Muscle of leg (tissue), 16 donors: ENCODE measurements around the gene TMEM119. TPM values are rescaled to one million over a fixed set of nuclear protein-coding genes. Genes with fewer than 3 reads are reported as not detected.

Source experiments
- DNase-seq: peaks from one replicate; pipeline ENCODE4 v3.0.0; 2013
- H3K27ac ChIP-seq: one replicate; pipeline ENCODE4 v1.5.1; 2013; ENCODE audit warnings: mild to moderate bottlenecking, low read length, control low read depth
- H3K27me3 ChIP-seq: one replicate; pipeline ENCODE4 v1.6.1; 2013; ENCODE audit warnings: low read length; ENCODE audit not compliant: control insufficient read depth, insufficient read depth
- H3K36me3 ChIP-seq: one replicate; pipeline ENCODE4 v1.6.1; 2013; ENCODE audit warnings: low read length; ENCODE audit not compliant: control insufficient read depth, insufficient read depth
- H3K4me1 ChIP-seq: one replicate; pipeline ENCODE4 v1.6.1; 2013; ENCODE audit warnings: low read length; ENCODE audit not compliant: control insufficient read depth, insufficient read depth
- H3K4me3 ChIP-seq: one replicate; pipeline ENCODE4 v1.5.1; 2013; ENCODE audit warnings: low read length, control low read depth
- H3K9me3 ChIP-seq: replicated peaks from 2 replicates; pipeline ENCODE4 v1.6.1; 2013; ENCODE audit warnings: low read depth, low read length; ENCODE audit not compliant: control insufficient read depth
- WGBS: methylation state at CpG from one replicate; pipeline ENCODE4 v1.1.5; 2013; ENCODE audit warnings: missing lambda C conversion rate; ENCODE audit not compliant: insufficient coverage; 5-methylcytosine and 5-hydroxymethylcytosine counted together
- long read RNA-seq, 11 donors: transcript quantifications; one replicate each; lab custom pipeline, GENCODE V29; 2026
- polyA plus RNA-seq, 8 donors: library from polyadenylated mRNA; unstranded; fragments of 120-200 nt; gene quantifications; one replicate each; pipeline versions ENCODE4 v1.2.1 to v1.2.3, GENCODE V29; 2013; ENCODE audit warnings: inconsistent platforms in 1 of 8, low replicate concordance in 1 of 8; ENCODE audit not compliant: insufficient read length in 8 of 8, insufficient read depth in 1 of 8
- total RNA-seq: library from RNA; stranded (reverse); fragments of 120-200 nt; gene quantifications from one replicate; pipeline ENCODE4 v1.2.4, GENCODE V29; 2013

TMEM119 gene
- total RNA-seq: 50.8 TPM
- polyA plus RNA-seq: 10 to 100 TPM; 25.2 to 68.7 (median 41.6) TPM
- long read RNA-seq, donor 1, partial matches to known transcripts: 0 of 2 reads
- long read RNA-seq, donor 1, other reads (novel, unspliced or antisense): 0 of 2 reads
- long read RNA-seq, donor 2, partial matches to known transcripts: 0 of 4 reads
- long read RNA-seq, donor 2, other reads (novel, unspliced or antisense): 0 of 4 reads
- long read RNA-seq, donor 3, transcript TMEM119-201 (2 exons, 2,707 nt): major isoform, 5 of 8 reads
- long read RNA-seq, donor 3, partial matches to known transcripts: 0 of 8 reads
- long read RNA-seq, donor 3, other reads (novel, unspliced or antisense): 0 of 8 reads
- long read RNA-seq, donor 4, transcript TMEM119-201 (2 exons, 2,707 nt): major isoform, 15 of 15 reads
- long read RNA-seq, donor 4, partial matches to known transcripts: 0 of 15 reads
- long read RNA-seq, donor 4, other reads (novel, unspliced or antisense): 0 of 15 reads
- long read RNA-seq, donor 5, transcript TMEM119-201 (2 exons, 2,707 nt): major isoform, 44 of 135 reads
- long read RNA-seq, donor 5, transcript TMEM119-202 (3 exons, 486 nt): minor isoform, 5 of 135 reads
- long read RNA-seq, donor 5, partial matches to known transcripts: 86 of 135 reads
- long read RNA-seq, donor 5, other reads (novel, unspliced or antisense): 0 of 135 reads
- long read RNA-seq, donor 6, transcript TMEM119-201 (2 exons, 2,707 nt): major isoform, 12 of 14 reads
- long read RNA-seq, donor 6, partial matches to known transcripts: 0 of 14 reads
- long read RNA-seq, donor 6, other reads (novel, unspliced or antisense): 0 of 14 reads
- long read RNA-seq, donor 7, transcript TMEM119-201 (2 exons, 2,707 nt): major isoform, 11 of 14 reads
- long read RNA-seq, donor 7, partial matches to known transcripts: 0 of 14 reads
- long read RNA-seq, donor 7, other reads (novel, unspliced or antisense): 0 of 14 reads
- long read RNA-seq, donor 8, partial matches to known transcripts: 0 of 3 reads
- long read RNA-seq, donor 8, other reads (novel, unspliced or antisense): 0 of 3 reads
- long read RNA-seq, donor 9, transcript TMEM119-201 (2 exons, 2,707 nt): major isoform, 6 of 9 reads
- long read RNA-seq, donor 9, partial matches to known transcripts: 0 of 9 reads
- long read RNA-seq, donor 9, other reads (novel, unspliced or antisense): 0 of 9 reads
- long read RNA-seq, donor 10, transcript TMEM119-201 (2 exons, 2,707 nt): major isoform, 5 of 8 reads
- long read RNA-seq, donor 10, partial matches to known transcripts: 0 of 8 reads
- long read RNA-seq, donor 10, other reads (novel, unspliced or antisense): 0 of 8 reads
- long read RNA-seq, donor 11, transcript TMEM119-202 (3 exons, 486 nt): minor isoform, 8 of 21 reads
- long read RNA-seq, donor 11, transcript TMEM119-201 (2 exons, 2,707 nt): major isoform, 13 of 21 reads
- long read RNA-seq, donor 11, partial matches to known transcripts: 0 of 21 reads
- long read RNA-seq, donor 11, other reads (novel, unspliced or antisense): 0 of 21 reads

GRCh38 chr12:108597559-108598471 is at the start of gene TMEM119:
TSS of gene TMEM119 (minus strand) at chr12:108598084. CDS start at chr12:108592383, 5,701 bp downstream.
- H3K4me1 ChIP-seq: peaks cover 41% of the 10 kb centered on the region
- no peaks in the 10 kb centered on the region for H3K9me3 ChIP-seq
- WGBS: 16% methylated on average over 8 of the region's 27 CpGs
- peak; percentile 90 for DNase-seq
- peak within 1 kb of the TSS; percentile 62 for H3K4me3 ChIP-seq
- no peaks in the 10 kb centered on the region for H3K27me3 ChIP-seq
- H3K36me3 ChIP-seq: peaks cover 2% of the 10 kb centered on the region
- H3K27ac ChIP-seq: peak within 1 kb of the TSS; percentile 53

GRCh38 chr12:108646600-108647579 is 49.0 kb upstream of the TMEM119 start:
- peak overlapping the region; percentile 78 for H3K27ac ChIP-seq
- no peak overlapping the region for H3K4me3 ChIP-seq
- H3K36me3 ChIP-seq: peaks cover 65% of the 10 kb centered on the region
- no peaks in the 10 kb centered on the region for H3K9me3 ChIP-seq
- peaks cover 46% of the 10 kb centered on the region for H3K4me1 ChIP-seq
- no CpG with 5 or more reads among the region's 10 CpGs for WGBS
- DNase-seq: no peak
- no peaks in the 10 kb centered on the region for H3K27me3 ChIP-seq

GRCh38 chr12:108645686-108646599 is 48.1 kb upstream of the TMEM119 start:
- Histone ChIP-seq H3K4me3 (no peak overlapping the region), H3K9me3 (no peaks in the 10 kb centered on the region), H3K4me1 (peaks cover 55% of the 10 kb centered on the region), H3K27me3 (no peaks in the 10 kb centered on the region), H3K27ac (peak overlapping the region; percentile 78), H3K36me3 (peaks cover 57% of the 10 kb centered on the region)
- WGBS: 63% methylated on average over 7 of the region's 15 CpGs
- DNase-seq: no peak

GRCh38 chr12:108644811-108645120 is 46.9 kb upstream of the TMEM119 start:
- Histone ChIP-seq H3K36me3 (peaks cover 51% of the 10 kb centered on the region), H3K27me3 (no peaks in the 10 kb centered on the region), H3K4me1 (peaks cover 61% of the 10 kb centered on the region), H3K4me3 (no peak overlapping the region), H3K9me3 (no peaks in the 10 kb centered on the region), H3K27ac (peak overlapping the region; percentile 67)
- DNase-seq: no peak
- WGBS: 80% methylated on average over 3 of the region's 7 CpGs

DNA sequence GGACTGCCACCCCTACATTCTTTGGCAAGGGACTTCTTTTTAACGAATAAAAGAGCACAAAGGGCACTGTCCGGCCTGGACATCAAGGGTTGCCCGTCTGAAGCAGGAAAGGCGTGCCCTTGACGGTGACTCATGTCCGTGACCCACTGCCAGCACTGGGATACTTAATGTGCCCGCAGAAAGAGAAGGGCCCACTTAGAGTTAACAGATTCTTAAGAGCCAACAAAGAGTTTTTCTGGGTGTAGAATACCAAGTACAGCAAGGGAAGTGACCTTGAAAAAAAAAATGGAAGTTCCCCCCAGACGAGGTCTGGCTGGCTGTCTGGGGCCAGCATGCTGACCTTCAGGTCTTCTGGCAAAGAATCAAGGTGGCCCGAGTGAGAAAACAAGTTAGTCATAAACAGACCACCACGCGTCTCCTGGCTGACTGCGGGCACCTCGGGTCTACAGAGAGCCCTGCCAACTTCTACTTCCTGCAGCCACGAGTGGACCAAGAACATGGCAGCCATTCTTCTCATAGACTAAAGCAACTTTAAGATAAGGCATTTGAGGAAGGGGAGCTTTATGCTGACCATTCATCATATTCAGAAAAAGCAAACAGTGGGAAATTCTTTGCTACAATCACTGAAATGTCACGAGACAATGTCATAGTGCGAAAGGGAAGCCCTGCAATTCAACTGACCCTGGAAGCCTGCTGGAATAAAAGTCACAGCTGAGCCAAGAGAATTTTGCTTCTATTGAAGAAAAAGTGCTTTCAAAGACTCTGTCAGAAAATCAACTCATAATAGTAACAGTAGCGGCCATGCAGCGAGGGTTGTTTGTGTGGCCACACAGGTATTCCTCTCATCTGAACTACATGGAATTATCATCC is 46.3 kb upstream of the TMEM119 start:
- Histone ChIP-seq H3K4me1 (peaks cover 63% of the 10 kb centered on the region), H3K27ac (peak overlapping the region; percentile 67)

DNA sequence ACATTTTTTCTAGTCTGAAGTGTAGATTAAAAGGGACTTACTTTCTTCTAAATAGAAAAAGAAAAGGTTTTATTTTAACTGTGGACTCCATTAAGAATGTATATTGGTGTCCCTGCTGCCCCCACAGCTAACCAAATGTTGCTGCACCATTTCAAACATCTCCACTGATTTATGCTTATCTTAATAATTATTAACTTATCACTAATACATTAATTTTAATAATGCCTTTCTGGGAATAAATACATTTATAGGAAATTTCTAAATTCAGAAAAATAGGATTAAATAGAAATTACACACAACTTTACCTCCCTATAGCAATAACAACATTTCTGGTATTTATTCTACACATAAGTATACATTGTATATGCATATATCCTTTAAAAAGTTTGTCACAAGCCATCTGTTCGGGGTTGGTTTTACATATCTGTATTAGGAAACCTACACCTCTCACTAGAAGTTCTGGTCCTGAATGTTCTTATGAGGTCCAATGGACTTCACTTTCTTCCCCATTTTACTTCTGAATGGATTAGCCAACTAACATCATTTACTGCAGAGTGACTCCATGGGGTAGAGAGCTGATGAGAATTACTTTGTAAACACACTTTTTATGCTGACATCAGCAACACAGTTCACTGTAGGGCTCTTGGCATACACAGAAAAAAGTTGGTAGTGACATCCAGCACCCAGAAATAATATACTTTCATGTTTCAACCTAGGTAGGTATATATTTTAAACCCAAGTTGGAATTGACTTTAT is 45.2 kb upstream of the TMEM119 start:
- peaks cover 72% of the 10 kb centered on the region for H3K4me1 ChIP-seq
- H3K4me3 ChIP-seq: no peak overlapping the region
- peaks cover 35% of the 10 kb centered on the region for H3K36me3 ChIP-seq
- peak overlapping the region; percentile 67 for H3K27ac ChIP-seq
- H3K27me3 ChIP-seq: no peaks in the 10 kb centered on the region
- no peak for DNase-seq
- H3K9me3 ChIP-seq: no peaks in the 10 kb centered on the region
- no CpG with 5 or more reads among the region's 1 CpG for WGBS

More for the DNA sequence above, 46.3 kb upstream of the TMEM119 start:
- Histone ChIP-seq H3K9me3 (no peaks in the 10 kb centered on the region), H3K27me3 (no peaks in the 10 kb centered on the region), H3K36me3 (peaks cover 45% of the 10 kb centered on the region), H3K4me3 (no peak overlapping the region)
- WGBS: 80% methylated on average over 13 of the region's 18 CpGs
- no peak for DNase-seq
